ENCODE results near the gene BECN2. TPM values are rescaled to one million over a fixed set of nuclear protein-coding genes. Genes with fewer than 3 reads are reported as not detected.
"Not testable (repeated sequence)": the region's sequence is repeated elsewhere in the genome, so short reads cannot be mapped to it uniquely, and the experiment has no call there.

BECN2 gene
- total RNA-seq, 2 donors from 2014 or later: not detected

- no peaks in the 10 kb centered on the region for H3K27me3 ChIP-seq
- 47 to 56% methylated on average over 10 of the region's 10 CpGs for WGBS, 2 donors
- ATAC-seq: no peak
Observed at GRCh38 chr1:241985787-241986186, 28.2 kb downstream of the BECN2 start.

GRCh38 chr1:241988389-241988930 lies 30.9 kb downstream of the BECN2 start:
- H3K4me1 ChIP-seq; DNase-seq; H3K27me3 ChIP-seq; H3K4me3 ChIP-seq; ATAC-seq; intact Hi-C loops (cut with DNase I); H3K9me3 ChIP-seq; H3K36me3 ChIP-seq (replicated peaks in 1 of 2; ENCODE audit: insufficient read depth in 1 of 2, low read depth in 2 of 2); H3K27ac ChIP-seq: not testable (repeated sequence)
- 60 to 68% methylated on average over 10 of the region's 10 CpGs for WGBS, 2 donors

More at GRCh38 chr1:241985787-241986186, 28.2 kb downstream of the BECN2 start:
- peak; percentile 22 to 55 (median 43) for DNase-seq
- no peaks in the 10 kb centered on the region for H3K9me3 ChIP-seq
- no peak overlapping the region for H3K27ac ChIP-seq
- no peak overlapping the region for H3K4me3 ChIP-seq
- no peaks in the 10 kb centered on the region for H3K36me3 ChIP-seq (replicated peaks in 1 of 2; ENCODE audit: insufficient read depth in 1 of 2, low read depth in 2 of 2)
- H3K4me1 ChIP-seq: peaks cover 3% of the 10 kb centered on the region
- TF ChIP-seq POLR2A (IDR thresholded peaks at IDR 0.05): no peak
- TF ChIP-seq CTCF (IDR thresholded peaks at IDR 0.05): peak in 6 of 7 experiments; percentile 29 to 49 (median 41)
- intact Hi-C loops (cut with DNase I): no loop called here

- Histone ChIP-seq H3K27me3 (no peaks in the 10 kb centered on the region), H3K27ac (no peak overlapping the region), H3K36me3 (replicated peaks in 1 of 2; ENCODE audit: insufficient read depth in 1 of 2, low read depth in 2 of 2) (no peaks in the 10 kb centered on the region), H3K4me1 (peaks cover 3% of the 10 kb centered on the region), H3K4me3 (no peak overlapping the region), H3K9me3 (no peaks in the 10 kb centered on the region)
- ATAC-seq (peak; percentile 74), DNase-seq (peak; percentile 48 to 65 (median 63))
- intact Hi-C loops (cut with DNase I): no loop called here
- WGBS, 2 donors: 60 to 61% methylated on average over 10 of the region's 10 CpGs
- TF ChIP-seq POLR2A (IDR thresholded peaks at IDR 0.05) (no peak), CTCF (IDR thresholded peaks at IDR 0.05) (no peak)
Observed at GRCh38 chr1:241990040-241990439, 32.5 kb downstream of the BECN2 start.

- no peaks in the 10 kb centered on the region for H3K36me3 ChIP-seq (replicated peaks in 1 of 2; ENCODE audit: insufficient read depth in 1 of 2, low read depth in 2 of 2)
- peaks cover 3% of the 10 kb centered on the region for H3K4me1 ChIP-seq
- TF ChIP-seq POLR2A (IDR thresholded peaks at IDR 0.05): no peak
- TF ChIP-seq CTCF (IDR thresholded peaks at IDR 0.05): no peak
- H3K27me3 ChIP-seq: no peaks in the 10 kb centered on the region
- intact Hi-C loops (cut with DNase I): no loop called here
- H3K4me3 ChIP-seq: no peak overlapping the region
- DNase-seq (no peak), ATAC-seq (no peak)
- H3K27ac ChIP-seq: no peak overlapping the region
- WGBS, 2 donors: 71 to 87% methylated on average over 5 of the region's 5 CpGs
- no peaks in the 10 kb centered on the region for H3K9me3 ChIP-seq
Observed at GRCh38 chr1:241992734-241993133, 35.2 kb downstream of the BECN2 start.

- TF ChIP-seq POLR2A (IDR thresholded peaks at IDR 0.05) (no peak), CTCF (IDR thresholded peaks at IDR 0.05) (no peak)
- H3K4me3 ChIP-seq: no peak overlapping the region
- H3K27me3 ChIP-seq: no peaks in the 10 kb centered on the region
- no peaks in the 10 kb centered on the region for H3K36me3 ChIP-seq (replicated peaks in 1 of 2; ENCODE audit: insufficient read depth in 1 of 2, low read depth in 2 of 2)
- ATAC-seq (no peak), DNase-seq (no peak)
- H3K27ac ChIP-seq: no peak overlapping the region
- intact Hi-C loops (cut with DNase I): no loop called here
- no peaks in the 10 kb centered on the region for H3K9me3 ChIP-seq
- WGBS, 2 donors: 67 to 75% methylated on average over 5 to 9 of the region's 9 CpGs
- H3K4me1 ChIP-seq: peaks cover 8% of the 10 kb centered on the region
Observed at GRCh38 chr1:241994171-241994570, 36.6 kb downstream of the BECN2 start.

Data from body of pancreas (tissue), 4 donors.